ENCODE data around the gene YAP1.

DNA sequence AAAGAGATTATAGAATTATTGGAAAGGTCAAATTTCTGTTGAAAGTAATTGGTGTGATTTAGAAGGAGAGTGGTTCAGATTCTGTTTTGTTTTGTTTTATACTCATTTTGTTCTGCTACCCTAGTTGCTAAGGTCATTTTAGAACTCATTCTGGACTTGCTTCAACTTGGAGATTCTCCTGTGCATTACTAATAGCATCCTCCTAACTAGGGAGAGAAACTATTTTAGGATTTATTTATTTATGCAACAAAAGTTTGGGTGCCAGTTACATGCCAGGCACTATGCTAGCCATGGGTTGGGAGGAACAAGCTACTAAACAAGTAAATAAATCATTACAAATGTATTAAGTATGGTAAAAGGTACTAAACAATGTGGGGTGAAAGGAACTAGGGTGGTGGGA is 84.0 kb downstream of the YAP1 start:
- TF ChIP-seq, protein P1, sequence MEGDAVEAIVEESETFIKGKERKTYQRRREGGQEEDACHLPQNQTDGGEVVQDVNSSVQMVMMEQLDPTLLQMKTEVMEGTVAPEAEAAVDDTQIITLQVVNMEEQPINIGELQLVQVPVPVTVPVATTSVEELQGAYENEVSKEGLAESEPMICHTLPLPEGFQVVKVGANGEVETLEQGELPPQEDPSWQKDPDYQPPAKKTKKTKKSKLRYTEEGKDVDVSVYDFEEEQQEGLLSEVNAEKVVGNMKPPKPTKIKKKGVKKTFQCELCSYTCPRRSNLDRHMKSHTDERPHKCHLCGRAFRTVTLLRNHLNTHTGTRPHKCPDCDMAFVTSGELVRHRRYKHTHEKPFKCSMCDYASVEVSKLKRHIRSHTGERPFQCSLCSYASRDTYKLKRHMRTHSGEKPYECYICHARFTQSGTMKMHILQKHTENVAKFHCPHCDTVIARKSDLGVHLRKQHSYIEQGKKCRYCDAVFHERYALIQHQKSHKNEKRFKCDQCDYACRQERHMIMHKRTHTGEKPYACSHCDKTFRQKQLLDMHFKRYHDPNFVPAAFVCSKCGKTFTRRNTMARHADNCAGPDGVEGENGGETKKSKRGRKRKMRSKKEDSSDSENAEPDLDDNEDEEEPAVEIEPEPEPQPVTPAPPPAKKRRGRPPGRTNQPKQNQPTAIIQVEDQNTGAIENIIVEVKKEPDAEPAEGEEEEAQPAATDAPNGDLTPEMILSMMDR (IDR thresholded peaks at IDR 0.05; ENCODE audit: insufficient read depth, low read length), result no peak
- TF ChIP-seq POLR2AphosphoS5 (IDR thresholded peaks at IDR 0.05; ENCODE audit: low read depth) (no peak), GABPA (IDR thresholded peaks at IDR 0.05; ENCODE audit: low read depth) (no peak), SPI1 (IDR thresholded peaks at IDR 0.05; ENCODE audit: borderline replicate concordance, low read depth) (no peak), REST (IDR thresholded peaks at IDR 0.05; ENCODE audit: insufficient replicate concordance, low read depth) (no peak)

Data from HL-60 (cell line).